ENCODE measurements around the gene IL17B.

IL17B gene

DNA sequence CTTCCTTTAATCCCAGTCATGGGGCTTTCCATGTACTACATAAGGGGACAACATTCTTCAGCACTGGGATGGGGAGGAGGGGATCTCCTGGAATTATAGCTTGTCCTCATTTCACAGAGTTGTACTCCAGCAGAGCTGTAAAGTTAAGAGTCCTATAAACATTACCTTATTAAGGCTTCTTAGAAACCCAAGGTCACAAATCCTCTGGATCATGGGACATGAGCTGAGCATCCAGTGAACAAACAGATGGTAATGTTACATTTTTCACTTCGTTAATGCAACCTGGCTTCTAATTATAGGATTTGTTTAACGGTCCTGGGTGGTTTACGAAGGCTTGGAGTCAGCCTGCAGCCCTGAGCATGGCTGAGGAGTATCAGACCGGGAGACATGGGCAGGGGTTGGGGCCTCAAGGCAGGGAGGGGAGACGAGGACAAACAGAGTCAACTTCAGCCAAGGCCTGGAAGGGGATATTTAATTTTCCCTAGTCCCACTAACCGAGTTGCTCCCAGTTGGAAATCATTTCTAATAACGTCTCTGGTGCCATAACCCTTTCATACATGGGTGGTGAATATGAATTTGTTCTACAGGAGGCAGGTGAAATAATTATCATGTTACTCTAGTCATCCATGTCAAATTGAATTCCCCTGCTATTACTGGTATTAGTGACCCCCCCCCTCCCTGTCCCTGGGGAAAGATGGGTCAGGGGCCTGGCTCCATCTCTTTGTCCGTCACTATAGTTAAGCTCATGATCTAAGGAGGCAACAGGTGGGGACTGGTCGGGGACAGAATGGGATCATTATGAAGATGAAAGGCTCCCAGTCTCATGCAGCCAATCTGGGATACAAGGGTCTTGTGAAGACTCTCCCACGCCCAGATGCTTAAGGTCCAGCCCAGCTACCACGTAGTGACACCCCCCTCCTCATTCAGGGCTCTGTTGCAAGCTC is 10.7 kb upstream of the IL17B start:
- ChIA-PET POLR2A (interaction anchor here (0.7 to 1.4 kb wide), 2 partner anchors 17 kb away, joined by 3 to 5 read pairs; no protein-coding TSS in a partner anchor), CTCF (interaction anchor here (0.7 to 21.8 kb wide), 7 partner anchors 8 to 50 kb away, joined by 3 to 737 read pairs (median 17); partner anchors contain the start of gene IL17B)
- no peak overlapping the region for H3K4me3 ChIP-seq (ENCODE audit: low read depth, low read length)
- no peak for TF ChIP-seq CTCF (IDR thresholded peaks at IDR 0.05; ENCODE audit: insufficient read depth, low read length, missing control alignments)
- DNase-seq (ENCODE audit: low read depth, low spot score): no peak

DNA sequence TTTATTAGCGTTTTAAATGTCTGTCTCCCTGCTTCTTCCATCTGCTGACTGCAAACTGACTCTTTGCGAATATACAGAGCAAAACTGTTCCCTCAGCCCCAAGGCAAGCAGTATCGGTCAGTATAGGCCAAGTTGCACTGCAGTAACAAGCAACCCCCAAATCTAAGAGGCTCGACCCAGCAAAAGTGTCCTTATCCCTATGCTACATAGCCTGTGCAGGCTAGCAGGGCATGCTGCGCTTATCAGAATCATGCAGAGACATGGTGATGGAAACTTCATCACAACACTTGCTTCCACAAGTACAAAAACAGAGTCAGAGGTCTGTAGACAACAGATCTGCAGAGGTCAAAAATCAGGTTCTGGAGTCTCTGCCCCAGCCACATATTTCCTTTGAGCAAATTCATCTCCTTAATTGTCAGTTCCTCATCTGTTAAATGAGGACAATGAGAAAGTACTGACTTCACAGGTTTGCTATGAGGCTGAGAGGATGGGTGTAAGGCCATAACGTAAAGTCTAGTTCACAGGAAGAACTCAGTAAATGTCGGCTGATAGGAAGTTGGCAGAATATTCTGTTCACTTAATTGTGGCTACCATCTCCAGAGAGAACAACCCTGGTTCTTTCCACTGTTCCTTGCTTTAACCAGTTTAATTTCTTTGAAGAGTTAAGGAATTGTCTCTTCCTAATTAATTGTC is 9.6 kb upstream of the IL17B start:
- no peak for TF ChIP-seq CTCF (IDR thresholded peaks at IDR 0.05; ENCODE audit: insufficient read depth, low read length, missing control alignments)
- DNase-seq (ENCODE audit: low read depth, low spot score): no peak
- ChIA-PET CTCF (interaction anchor here (0.7 to 21.8 kb wide), 7 partner anchors 7 to 54 kb away, joined by 5 to 737 read pairs (median 17); partner anchors contain the start of gene IL17B), POLR2A (interaction anchor here (0.6 to 4.4 kb wide), 8 partner anchors 11 to 173 kb away, joined by 3 to 36 read pairs (median 4); no protein-coding TSS in a partner anchor)
- H3K4me3 ChIP-seq (ENCODE audit: low read depth, low read length): no peak overlapping the region

DNA sequence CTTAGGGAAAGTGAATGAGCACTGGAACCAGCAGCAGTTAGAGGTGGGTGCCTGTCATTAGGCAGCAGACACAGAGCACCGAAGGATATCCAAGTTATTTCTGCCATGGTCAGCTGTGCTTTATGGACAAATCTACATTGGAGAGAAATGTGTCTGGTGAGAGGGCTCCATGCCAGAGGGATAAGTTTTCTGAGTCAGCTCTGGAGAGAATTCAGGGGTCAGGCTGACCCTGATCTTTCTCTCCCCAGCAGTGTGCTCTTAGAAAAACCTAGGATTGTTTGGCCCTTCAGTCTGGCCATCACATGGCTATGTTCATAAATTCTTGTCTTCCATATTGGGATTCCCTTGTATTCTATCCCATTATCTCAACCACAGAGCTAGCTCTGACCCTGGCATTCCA is 8.9 kb upstream of the IL17B start:
- no peak overlapping the region for H3K4me3 ChIP-seq (ENCODE audit: low read depth, low read length)
- TF ChIP-seq CTCF (IDR thresholded peaks at IDR 0.05; ENCODE audit: insufficient read depth, low read length, missing control alignments): no peak
- no peak for DNase-seq (ENCODE audit: low read depth, low spot score)
- ChIA-PET CTCF (interaction anchor here (2.8 to 21.8 kb wide), 5 partner anchors 8 to 54 kb away, joined by 12 to 737 read pairs (median 17); partner anchors contain the start of gene IL17B), POLR2A (interaction anchor here (0.6 to 4.4 kb wide), 9 partner anchors 11 to 172 kb away, joined by 3 to 36 read pairs (median 4); no protein-coding TSS in a partner anchor)

- H3K4me3 ChIP-seq (ENCODE audit: low read depth, low read length): no peak overlapping the region
- TF ChIP-seq CTCF (IDR thresholded peaks at IDR 0.05; ENCODE audit: insufficient read depth, low read length, missing control alignments): no peak
- ChIA-PET CTCF (interaction anchor here (1.2 to 21.8 kb wide), 8 partner anchors 8 to 178 kb away, joined by 3 to 737 read pairs (median 10); no protein-coding TSS in a partner anchor), POLR2A (interaction anchor here (1.0 to 4.4 kb wide), 7 partner anchors 17 to 47 kb away, joined by 3 to 36 read pairs (median 5); no protein-coding TSS in a partner anchor)
- DNase-seq (ENCODE audit: low read depth, low spot score): no peak
Measured at GRCh38 chr5:149387081-149387631, 8.1 kb upstream of the IL17B start.

DNA sequence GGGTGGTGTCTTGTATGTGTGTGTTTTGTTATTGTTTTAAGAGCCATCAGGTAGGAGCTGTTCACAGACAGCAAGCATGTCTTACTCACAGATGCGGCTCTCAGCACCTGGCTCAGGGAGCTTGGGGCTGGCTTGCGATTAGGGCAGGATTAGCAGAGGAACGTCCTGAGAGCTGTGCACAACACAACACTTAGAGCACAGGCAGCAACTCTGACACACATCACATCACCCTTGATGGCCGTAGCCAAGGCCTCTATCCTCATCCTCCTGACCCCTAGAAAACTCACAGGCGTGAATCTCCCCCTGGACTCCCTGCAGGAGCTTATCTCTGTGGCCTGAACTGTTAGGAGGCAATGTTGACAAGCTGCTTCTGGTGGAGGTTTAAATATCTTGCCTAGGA is 7.1 kb upstream of the IL17B start:
- H3K4me3 ChIP-seq (ENCODE audit: low read depth, low read length): no peak overlapping the region
- ChIA-PET POLR2A (interaction anchor here (0.6 to 4.4 kb wide), 5 partner anchors 11 to 48 kb away, joined by 4 to 36 read pairs (median 5); no protein-coding TSS in a partner anchor), CTCF (interaction anchor here (0.9 to 21.8 kb wide), 11 partner anchors 9 to 232 kb away, joined by 3 to 737 read pairs (median 8); no protein-coding TSS in a partner anchor)
- no peak for TF ChIP-seq CTCF (IDR thresholded peaks at IDR 0.05; ENCODE audit: insufficient read depth, low read length, missing control alignments)
- DNase-seq (ENCODE audit: low read depth, low spot score): no peak
